Activated naive CD4-positive, alpha-beta T cell treated with anti-CD3 and anti-CD28 coated beads for 36 hours (primary cell): ENCODE data around the gene OR2A12. TPM values are rescaled to one million over a fixed set of nuclear protein-coding genes. Genes with fewer than 3 reads are reported as not detected.

Source experiments
- CTCF ChIA-PET: fragments of 350-600 bp; sonication (Branson Sonifier 250); formaldehyde crosslinking; loops from one replicate; lab custom pipeline; 2021; ENCODE audit warnings: antibody characterized with exemption; lab: Charles Lee
- DNase-seq: peaks from one replicate; pipeline ENCODE4 v3.0.0-alpha.2; 2020
- H3K27ac Mint-ChIP-seq: one replicate; pipeline ENCODE4 v1.8.0; 2021; ENCODE audit warnings: mild to moderate bottlenecking, mixed read lengths
- H3K27me3 Mint-ChIP-seq: one replicate; pipeline ENCODE4 v1.8.0; 2021; ENCODE audit warnings: low read depth, mixed read lengths
- H3K36me3 Mint-ChIP-seq: one replicate; pipeline ENCODE4 v1.8.0; 2021; ENCODE audit warnings: low read depth, mixed read lengths
- H3K4me1 Mint-ChIP-seq: one replicate; pipeline ENCODE4 v1.8.0; 2021; ENCODE audit warnings: low read depth, mixed read lengths
- H3K4me3 Mint-ChIP-seq: one replicate; pipeline ENCODE4 v1.8.0; 2021; ENCODE audit warnings: mild to moderate bottlenecking, moderate library complexity, mixed read lengths
- H3K9me3 Mint-ChIP-seq: one replicate; pipeline ENCODE4 v1.8.0; 2021; ENCODE audit warnings: mixed read lengths
- intact Hi-C: fragments of 100-400 bp; cut with micrococcal nuclease; formaldehyde crosslinking; loops from one replicate; pipeline ENCODE4 v1.15.1; 2023
- total RNA-seq, 2 experiments: library from RNA; stranded (reverse); gene quantifications; one replicate each; pipeline ENCODE4 v1.2.3, GENCODE V29; 2021

OR2A12 gene
- total RNA-seq, 2 experiments from 2014 or later: not detected

DNA sequence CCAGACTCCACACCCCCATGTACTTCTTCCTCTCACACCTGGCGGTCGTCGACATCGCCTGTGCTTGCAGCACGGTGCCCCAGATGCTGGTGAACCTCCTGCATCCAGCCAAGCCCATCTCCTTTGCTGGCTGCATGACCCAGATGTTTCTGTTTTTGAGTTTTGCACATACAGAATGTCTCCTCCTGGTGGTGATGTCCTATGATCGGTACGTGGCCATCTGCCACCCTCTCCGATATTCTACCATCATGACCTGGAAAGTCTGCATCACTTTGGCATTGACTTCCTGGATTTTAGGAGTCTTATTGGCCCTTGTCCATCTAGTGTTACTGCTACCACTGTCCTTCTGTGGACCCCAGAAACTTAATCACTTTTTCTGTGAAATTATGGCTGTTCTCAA is 11.7 kb upstream of the OR2A12 start:
- Mint-ChIP-seq H3K4me1 (no peaks in the 10 kb centered on the region), H3K36me3 (no peaks in the 10 kb centered on the region), H3K27ac (no peak overlapping the region), H3K4me3 (no peak overlapping the region), H3K9me3 (no peaks in the 10 kb centered on the region), H3K27me3 (peaks cover 2% of the 10 kb centered on the region)
- CTCF ChIA-PET: no interaction called here
- intact Hi-C loops: no loop called here
- DNase-seq: no peak

- Mint-ChIP-seq H3K4me3 (no peak overlapping the region), H3K27me3 (peaks cover 12% of the 10 kb centered on the region), H3K27ac (no peak overlapping the region), H3K4me1 (no peaks in the 10 kb centered on the region), H3K9me3 (no peaks in the 10 kb centered on the region), H3K36me3 (no peaks in the 10 kb centered on the region)
- CTCF ChIA-PET: no interaction called here
- no peak for DNase-seq
- intact Hi-C loops: no loop called here
Observed at GRCh38 chr7:144086730-144087129, 652 bp downstream of the OR2A12 start.

DNA sequence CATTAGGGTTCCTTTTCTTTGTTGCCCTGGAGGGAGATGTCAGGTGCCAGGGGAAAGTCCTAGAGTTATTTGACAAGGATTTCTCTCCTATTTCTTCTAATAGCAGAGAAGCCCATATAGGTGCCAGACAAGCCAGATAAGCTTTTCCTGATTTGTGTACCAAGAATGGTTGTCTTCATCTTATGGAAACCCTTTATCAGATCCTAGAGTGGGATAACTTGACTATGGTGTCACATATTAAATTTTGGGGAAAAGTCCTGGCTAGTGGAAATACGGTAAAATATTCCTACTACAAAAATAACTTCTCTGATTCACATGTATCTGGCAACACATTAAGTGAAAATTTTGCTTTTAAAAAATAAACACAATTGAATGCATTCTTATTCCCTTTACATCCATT is 1.2 kb downstream of the OR2A12 start:
- Mint-ChIP-seq H3K4me1 (no peaks in the 10 kb centered on the region), H3K36me3 (no peaks in the 10 kb centered on the region), H3K27ac (no peak overlapping the region), H3K9me3 (no peaks in the 10 kb centered on the region), H3K4me3 (no peak overlapping the region), H3K27me3 (peaks cover 11% of the 10 kb centered on the region)
- intact Hi-C loops: no loop called here
- CTCF ChIA-PET: no interaction called here
- DNase-seq: no peak

GRCh38 chr7:144090667-144091066 is 4.6 kb downstream of the OR2A12 start:
- CTCF ChIA-PET: no interaction called here
- no peaks in the 10 kb centered on the region for H3K4me1 Mint-ChIP-seq

GRCh38 chr7:144098776-144099175 is 12.7 kb downstream of the OR2A12 start:
- no peak overlapping the region for H3K27ac Mint-ChIP-seq
- intact Hi-C loops: no loop called here
- CTCF ChIA-PET: no interaction called here
- no peaks in the 10 kb centered on the region for H3K9me3 Mint-ChIP-seq
- H3K27me3 Mint-ChIP-seq: no peaks in the 10 kb centered on the region
- no peaks in the 10 kb centered on the region for H3K36me3 Mint-ChIP-seq
- peaks cover 17% of the 10 kb centered on the region for H3K4me1 Mint-ChIP-seq
- no peak overlapping the region for H3K4me3 Mint-ChIP-seq
- no peak for DNase-seq

More at GRCh38 chr7:144090667-144091066, 4.6 kb downstream of the OR2A12 start:
- no peak overlapping the region for H3K27ac Mint-ChIP-seq
- no peaks in the 10 kb centered on the region for H3K9me3 Mint-ChIP-seq
- no peak for DNase-seq
- intact Hi-C loops: no loop called here
- H3K27me3 Mint-ChIP-seq: peaks cover 11% of the 10 kb centered on the region
- no peak overlapping the region for H3K4me3 Mint-ChIP-seq
- H3K36me3 Mint-ChIP-seq: no peaks in the 10 kb centered on the region

DNA sequence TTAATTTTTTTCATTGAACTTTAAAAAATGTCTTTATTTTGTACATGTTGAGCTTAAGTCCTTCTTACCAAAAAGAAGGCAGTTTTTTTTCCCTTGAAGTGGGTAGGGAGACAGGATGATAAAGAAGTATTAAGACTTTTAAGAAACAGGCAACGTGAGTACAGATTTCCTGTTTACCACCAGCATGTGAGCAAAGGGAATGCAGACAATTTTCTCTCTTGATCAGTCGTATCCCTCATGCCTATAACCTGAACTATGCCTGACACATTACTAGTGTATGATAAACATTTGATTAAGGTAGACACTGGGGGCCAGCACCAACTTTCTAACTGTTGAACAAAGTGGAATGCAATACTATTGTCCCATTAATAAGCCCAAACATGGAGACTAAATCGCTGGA is 14.5 kb downstream of the OR2A12 start:
- Mint-ChIP-seq H3K4me1 (peaks cover 17% of the 10 kb centered on the region), H3K4me3 (no peak overlapping the region), H3K27me3 (no peaks in the 10 kb centered on the region), H3K9me3 (no peaks in the 10 kb centered on the region), H3K27ac (no peak overlapping the region), H3K36me3 (no peaks in the 10 kb centered on the region)
- intact Hi-C loops: no loop called here
- DNase-seq: no peak
- CTCF ChIA-PET: interaction anchor here (1.2 kb wide), 1 partner anchor 27 kb away, joined by 4 read pairs; no protein-coding TSS in a partner anchor

DNA sequence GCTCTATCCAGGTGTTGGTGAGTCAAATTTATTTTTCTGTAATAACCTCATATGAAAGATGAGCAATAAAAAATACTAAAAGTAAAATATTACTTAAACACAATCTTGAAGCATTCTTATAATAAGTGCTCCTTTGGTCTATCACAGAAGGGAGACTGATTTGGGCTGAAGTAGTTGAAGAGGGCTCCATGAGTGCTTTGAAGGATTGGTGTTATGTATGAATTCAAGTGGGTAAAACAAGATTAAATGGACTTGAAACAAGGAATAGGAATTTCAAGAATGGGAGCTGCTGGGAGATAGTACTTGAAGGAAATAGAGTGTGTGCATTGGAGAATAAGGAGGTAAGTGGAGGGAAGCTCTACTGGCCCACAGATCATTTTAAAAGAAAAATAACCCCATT is 16.0 kb downstream of the OR2A12 start:
- Mint-ChIP-seq H3K4me1 (peaks cover 17% of the 10 kb centered on the region), H3K27ac (no peak overlapping the region), H3K36me3 (no peaks in the 10 kb centered on the region), H3K4me3 (no peak overlapping the region), H3K27me3 (no peaks in the 10 kb centered on the region), H3K9me3 (no peaks in the 10 kb centered on the region)
- CTCF ChIA-PET: interaction anchor here (1.2 kb wide), 1 partner anchor 26 kb away, joined by 4 read pairs; no protein-coding TSS in a partner anchor
- intact Hi-C loops: no loop called here
- DNase-seq: no peak

DNA sequence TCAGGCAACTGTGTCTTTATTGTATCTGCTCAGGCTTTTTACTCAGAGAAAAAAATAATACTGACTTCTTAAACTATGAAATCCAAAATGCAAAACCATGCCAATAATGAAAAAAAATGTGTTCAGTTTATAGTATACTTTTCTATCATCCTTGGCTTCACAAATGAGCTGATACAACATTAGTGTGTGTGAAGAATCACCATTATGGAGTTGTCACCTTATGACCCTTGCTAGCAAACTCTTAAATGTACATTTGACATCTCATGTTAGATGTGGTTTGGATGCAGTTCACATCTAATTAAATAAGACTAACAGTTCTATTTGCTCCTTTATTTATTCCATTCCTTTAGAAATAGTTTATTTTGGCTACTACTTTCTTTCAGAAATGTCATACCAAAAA is 19.1 kb downstream of the OR2A12 start:
- intact Hi-C loops: no loop called here
- DNase-seq: no peak
- CTCF ChIA-PET: interaction anchor here (0.7 kb wide), 1 partner anchor 23 kb away, joined by 3 read pairs; no protein-coding TSS in a partner anchor
- Mint-ChIP-seq H3K27ac (no peak overlapping the region), H3K9me3 (no peaks in the 10 kb centered on the region), H3K36me3 (no peaks in the 10 kb centered on the region), H3K27me3 (no peaks in the 10 kb centered on the region), H3K4me3 (no peak overlapping the region), H3K4me1 (peaks cover 10% of the 10 kb centered on the region)

DNA sequence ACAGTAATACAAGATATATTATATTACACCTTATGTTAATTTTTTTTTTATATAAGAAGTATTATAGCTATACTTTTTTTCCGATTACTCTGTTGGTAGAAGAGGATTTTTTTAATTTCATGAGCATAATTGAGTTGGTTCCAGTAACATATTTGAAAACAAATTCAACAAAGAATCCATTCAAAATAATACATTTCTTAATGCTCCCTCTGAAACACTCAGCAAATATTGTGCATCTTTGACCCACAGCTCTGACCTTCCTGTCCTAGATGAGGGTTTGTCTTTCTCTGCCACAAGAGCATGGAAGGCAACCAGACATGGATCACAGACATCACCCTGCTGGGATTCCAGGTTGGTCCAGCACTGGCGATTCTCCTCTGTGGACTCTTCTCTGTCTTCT is 23.2 kb downstream of the OR2A12 start, which contains the start of gene OR2A2:
Gene OR2A2 (plus strand): TSS at position 301 of the 400 bp plus-strand sequence. CDS start 0 bp downstream, at position 301.
- Mint-ChIP-seq H3K27ac (no peak within 1 kb of the TSS), H3K27me3 (peaks cover 2% of the 10 kb centered on the region), H3K4me3 (no peak within 1 kb of the TSS), H3K4me1 (no peaks in the 10 kb centered on the region), H3K36me3 (no peaks in the 10 kb centered on the region), H3K9me3 (no peaks in the 10 kb centered on the region)
- CTCF ChIA-PET: no interaction called here
- DNase-seq: no peak
- intact Hi-C loops: no loop called here

DNA sequence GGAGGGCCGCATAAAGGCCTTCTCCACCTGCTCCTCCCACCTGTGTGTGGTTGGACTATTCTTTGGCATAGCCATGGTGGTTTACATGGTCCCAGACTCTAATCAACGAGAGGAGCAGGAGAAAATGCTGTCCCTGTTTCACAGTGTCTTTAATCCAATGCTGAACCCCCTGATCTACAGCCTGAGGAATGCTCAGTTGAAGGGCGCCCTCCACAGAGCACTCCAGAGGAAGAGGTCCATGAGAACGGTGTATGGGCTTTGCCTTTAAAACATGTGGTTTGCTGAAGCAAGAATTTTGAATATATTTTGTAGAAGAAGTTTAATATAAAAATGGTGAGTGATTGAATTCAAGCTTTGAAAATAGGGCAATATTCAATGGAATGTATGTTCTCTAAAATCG is 24.2 kb downstream of the OR2A12 start:
- Mint-ChIP-seq H3K4me3 (no peak overlapping the region), H3K36me3 (no peaks in the 10 kb centered on the region), H3K27me3 (peaks cover 2% of the 10 kb centered on the region), H3K27ac (no peak overlapping the region), H3K4me1 (no peaks in the 10 kb centered on the region), H3K9me3 (no peaks in the 10 kb centered on the region)
- CTCF ChIA-PET: interaction anchor here (0.5 to 1.2 kb wide), 2 partner anchors 16 to 694 kb away, joined by 4 to 6 read pairs; no protein-coding TSS in a partner anchor
- intact Hi-C loops: no loop called here
- DNase-seq: no peak

- H3K9me3 Mint-ChIP-seq: no peaks in the 10 kb centered on the region
- H3K27ac Mint-ChIP-seq: no peak overlapping the region
- CTCF ChIA-PET: interaction anchor here (1.6 kb wide), 1 partner anchor 14 kb away, joined by 10 read pairs; no protein-coding TSS in a partner anchor
- intact Hi-C loops: no loop called here
- no peak overlapping the region for H3K4me3 Mint-ChIP-seq
- peaks cover 2% of the 10 kb centered on the region for H3K27me3 Mint-ChIP-seq
- no peaks in the 10 kb centered on the region for H3K36me3 Mint-ChIP-seq
- DNase-seq: no peak
- no peaks in the 10 kb centered on the region for H3K4me1 Mint-ChIP-seq
Observed at GRCh38 chr7:144113651-144114050, 27.6 kb downstream of the OR2A12 start.

GRCh38 chr7:144118341-144118740 is 32.3 kb downstream of the OR2A12 start:
- H3K27me3 Mint-ChIP-seq: no peaks in the 10 kb centered on the region
- H3K4me3 Mint-ChIP-seq: no peak overlapping the region
- no peak for DNase-seq
- CTCF ChIA-PET: no interaction called here
- intact Hi-C loops: no loop called here
- H3K27ac Mint-ChIP-seq: no peak overlapping the region
- no peaks in the 10 kb centered on the region for H3K36me3 Mint-ChIP-seq
- no peaks in the 10 kb centered on the region for H3K9me3 Mint-ChIP-seq
- no peaks in the 10 kb centered on the region for H3K4me1 Mint-ChIP-seq

- intact Hi-C loops: loop anchor here (10.0 kb wide), 1 partner anchor 878 kb away; no protein-coding TSS in a partner anchor
- H3K27me3 Mint-ChIP-seq: no peaks in the 10 kb centered on the region
- DNase-seq: no peak
- CTCF ChIA-PET: interaction anchor here (0.7 kb wide), 1 partner anchor 10 kb away, joined by 3 read pairs; no protein-coding TSS in a partner anchor
- H3K4me1 Mint-ChIP-seq: no peaks in the 10 kb centered on the region
- H3K36me3 Mint-ChIP-seq: no peaks in the 10 kb centered on the region
- H3K9me3 Mint-ChIP-seq: no peaks in the 10 kb centered on the region
- no peak within 1 kb of the TSS for H3K27ac Mint-ChIP-seq
- no peak within 1 kb of the TSS for H3K4me3 Mint-ChIP-seq
Observed at GRCh38 chr7:144122876-144123275, 36.8 kb downstream of the OR2A12 start, which contains the start of gene OR2A14. OR2A14 (plus strand) TSS chr7:144123176; CDS start chr7:144129113, 5,937 bp downstream.
